ENCODE results near the gene CLEC16A.
"Not testable (repeated sequence)": the region's sequence is repeated elsewhere in the genome, so short reads cannot be mapped to it uniquely, and the experiment has no call there.

Gene CLEC16A

DNA sequence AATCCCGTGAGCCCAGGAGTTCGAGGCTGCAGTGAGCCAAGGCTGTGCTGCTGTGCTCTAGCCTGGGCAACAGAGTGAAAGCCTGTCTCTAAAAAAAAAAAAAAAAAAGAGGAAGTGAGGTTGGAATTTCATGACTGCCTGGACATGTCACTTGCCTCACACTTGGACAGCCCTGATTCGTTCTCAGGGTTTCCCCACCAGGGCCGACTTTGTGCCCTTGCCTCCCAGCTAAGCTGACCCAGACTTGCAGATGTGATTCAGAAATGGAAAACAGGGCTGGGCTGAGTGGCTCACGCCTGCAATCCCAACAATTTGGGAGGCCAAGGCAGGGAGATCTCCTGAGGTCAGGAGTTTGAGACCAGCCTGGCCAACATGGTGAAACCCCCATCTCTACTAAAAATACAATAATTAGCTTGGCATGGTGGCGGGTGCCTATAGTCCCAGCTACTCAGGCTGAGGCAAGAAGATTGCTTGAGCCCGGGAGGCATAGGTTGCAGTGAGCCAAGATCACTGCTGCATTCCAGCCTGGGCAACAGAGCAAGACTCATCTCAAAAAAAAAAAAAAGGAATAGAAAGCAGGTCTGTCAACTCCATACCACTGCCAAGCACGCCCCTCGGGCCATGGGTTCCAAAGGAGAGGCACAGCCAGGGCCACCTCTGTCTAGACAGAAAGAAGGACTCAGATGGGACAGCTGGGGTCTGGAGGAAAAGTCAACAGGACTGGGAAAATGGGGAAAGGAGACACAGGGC lies 264.7 kb downstream of the CLEC16A start:
- DNase-seq, result no peak

DNA sequence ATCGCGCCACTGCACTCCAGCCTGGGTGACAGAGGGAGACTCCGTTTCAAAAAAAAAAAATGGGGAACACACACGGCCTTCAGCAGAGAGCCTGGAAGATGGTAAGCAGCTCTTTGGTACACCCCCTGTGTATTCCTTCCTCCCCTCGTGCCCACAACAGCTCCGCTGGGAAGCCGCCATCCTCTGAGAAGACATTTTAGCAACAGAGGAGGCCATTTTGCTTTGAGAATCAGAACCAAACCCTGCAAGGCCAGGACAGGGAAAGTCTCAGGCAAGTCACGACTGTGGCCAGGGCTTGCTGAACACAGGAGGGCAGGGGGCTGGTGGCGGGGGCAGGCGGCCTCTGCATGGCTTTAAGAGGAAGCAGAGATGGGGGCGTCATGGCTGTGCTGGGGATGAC lies 265.9 kb downstream of the CLEC16A start:
- DNase-seq, result no peak

GRCh38 chr16:11211061-11211976 lies 267.0 kb downstream of the CLEC16A start:
- DNase-seq, result no peak

- no peak for DNase-seq
Observed at GRCh38 chr16:11211977-11212797, 267.8 kb downstream of the CLEC16A start.

GRCh38 chr16:11212798-11213196 lies 268.4 kb downstream of the CLEC16A start:
- no peak for DNase-seq

GRCh38 chr16:11213373-11213772 lies 269.0 kb downstream of the CLEC16A start:
- DNase-seq, result no peak

DNA sequence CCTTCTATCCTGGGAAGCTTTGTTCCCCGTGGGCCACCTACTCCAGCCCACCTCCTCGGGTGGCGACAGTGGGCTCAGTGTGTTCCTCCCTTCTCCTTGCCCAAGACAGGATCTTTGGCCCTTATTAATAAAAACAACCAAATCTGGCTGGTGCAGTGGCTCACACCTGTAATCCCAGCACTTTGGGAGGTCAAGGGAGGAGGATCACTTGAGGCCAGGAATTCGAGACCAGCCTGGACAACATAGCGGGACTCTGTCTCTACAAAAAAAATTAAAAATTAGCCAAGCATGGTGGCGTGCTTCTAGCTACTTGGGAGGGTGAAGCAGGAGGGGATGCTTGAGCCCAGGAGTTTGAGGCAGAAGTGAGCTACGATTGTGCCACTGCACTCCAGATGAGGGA lies 269.4 kb downstream of the CLEC16A start:
- DNase-seq, result no peak

- DNase-seq, result no peak
Observed at GRCh38 chr16:11215935-11216556, 271.7 kb downstream of the CLEC16A start.

GRCh38 chr16:11217651-11218603 lies 273.6 kb downstream of the CLEC16A start:
- no peak for DNase-seq

DNA sequence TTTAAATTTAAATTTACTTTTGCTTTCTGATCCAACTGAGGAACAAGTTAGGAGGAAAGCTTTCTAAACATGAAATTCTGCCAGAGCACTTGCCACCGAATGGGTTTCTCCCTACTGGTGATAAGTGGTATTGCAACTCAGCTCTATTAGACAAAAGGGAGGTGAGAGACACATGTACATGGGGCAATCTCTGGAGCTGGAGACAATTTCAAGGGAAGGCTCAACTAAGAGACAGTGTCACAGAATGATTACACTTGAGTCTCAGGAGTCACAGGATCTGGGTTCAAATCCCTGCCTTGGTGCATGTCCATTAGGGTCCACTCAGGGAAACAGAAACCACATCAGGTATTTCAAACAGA lies 274.2 kb downstream of the CLEC16A start:
- no peak for DNase-seq

DNA sequence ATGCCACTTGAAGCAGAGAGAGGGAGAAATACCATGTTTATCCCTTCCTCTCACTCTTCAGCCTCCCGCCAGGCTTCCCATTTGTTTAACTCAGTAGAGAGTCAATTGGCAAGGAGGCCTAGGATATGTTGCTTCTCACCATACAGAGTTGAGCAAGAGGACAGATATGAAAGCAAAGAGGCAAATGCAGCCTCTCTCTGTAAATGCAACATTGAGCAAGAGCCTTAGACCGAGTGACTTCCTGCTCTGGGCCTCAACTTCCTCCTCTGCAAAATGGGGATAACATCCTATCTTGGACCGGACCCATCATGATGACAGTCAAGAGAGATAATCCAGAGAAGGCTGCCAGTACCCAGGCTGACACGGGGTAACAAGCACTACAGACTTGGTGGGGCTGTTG lies 274.8 kb downstream of the CLEC16A start:
- DNase-seq, result no peak

GRCh38 chr16:11220507-11220906 lies 276.1 kb downstream of the CLEC16A start:
- DNase-seq, result not testable (repeated sequence)

GRCh38 chr16:11224096-11224893 lies 279.9 kb downstream of the CLEC16A start:
- no peak for DNase-seq

DNA sequence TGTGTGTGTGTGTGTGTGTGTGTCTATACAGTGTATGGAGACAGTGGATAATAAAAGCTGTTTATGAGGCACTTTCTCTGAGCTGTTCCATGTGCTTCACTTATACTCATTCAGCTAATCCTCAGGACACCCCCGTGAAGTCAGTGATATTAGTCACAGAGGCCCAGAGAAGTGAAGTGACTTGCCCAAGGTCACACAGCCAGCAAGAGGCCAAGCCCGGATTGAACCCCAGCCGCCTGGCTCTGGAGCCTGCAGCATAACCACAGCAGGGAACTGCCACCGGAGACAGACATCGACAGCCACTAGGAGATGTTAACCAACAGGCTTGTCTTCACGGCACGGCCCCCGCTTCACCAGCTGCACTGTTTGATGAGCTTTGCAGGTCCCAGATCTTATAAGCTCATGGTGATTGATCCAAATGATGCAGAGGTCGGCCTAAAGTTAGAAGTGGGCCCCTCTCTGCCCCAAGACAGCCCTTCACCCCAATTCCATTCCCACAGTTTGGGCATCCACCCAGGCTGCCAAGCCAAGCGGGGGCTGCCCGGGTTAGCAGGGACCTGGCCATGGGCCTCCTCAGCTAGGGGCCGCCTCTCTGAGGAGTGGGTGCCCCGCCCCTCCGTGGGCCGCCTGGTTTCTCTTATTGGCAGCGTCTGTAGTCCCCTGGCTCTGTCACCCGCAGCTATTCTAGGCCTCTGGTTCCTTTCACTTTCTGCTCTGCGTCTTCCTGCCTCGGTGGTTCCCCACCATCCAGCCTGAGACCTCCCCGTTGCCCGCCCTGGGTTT lies 280.7 kb downstream of the CLEC16A start:
- no peak for DNase-seq

DNA sequence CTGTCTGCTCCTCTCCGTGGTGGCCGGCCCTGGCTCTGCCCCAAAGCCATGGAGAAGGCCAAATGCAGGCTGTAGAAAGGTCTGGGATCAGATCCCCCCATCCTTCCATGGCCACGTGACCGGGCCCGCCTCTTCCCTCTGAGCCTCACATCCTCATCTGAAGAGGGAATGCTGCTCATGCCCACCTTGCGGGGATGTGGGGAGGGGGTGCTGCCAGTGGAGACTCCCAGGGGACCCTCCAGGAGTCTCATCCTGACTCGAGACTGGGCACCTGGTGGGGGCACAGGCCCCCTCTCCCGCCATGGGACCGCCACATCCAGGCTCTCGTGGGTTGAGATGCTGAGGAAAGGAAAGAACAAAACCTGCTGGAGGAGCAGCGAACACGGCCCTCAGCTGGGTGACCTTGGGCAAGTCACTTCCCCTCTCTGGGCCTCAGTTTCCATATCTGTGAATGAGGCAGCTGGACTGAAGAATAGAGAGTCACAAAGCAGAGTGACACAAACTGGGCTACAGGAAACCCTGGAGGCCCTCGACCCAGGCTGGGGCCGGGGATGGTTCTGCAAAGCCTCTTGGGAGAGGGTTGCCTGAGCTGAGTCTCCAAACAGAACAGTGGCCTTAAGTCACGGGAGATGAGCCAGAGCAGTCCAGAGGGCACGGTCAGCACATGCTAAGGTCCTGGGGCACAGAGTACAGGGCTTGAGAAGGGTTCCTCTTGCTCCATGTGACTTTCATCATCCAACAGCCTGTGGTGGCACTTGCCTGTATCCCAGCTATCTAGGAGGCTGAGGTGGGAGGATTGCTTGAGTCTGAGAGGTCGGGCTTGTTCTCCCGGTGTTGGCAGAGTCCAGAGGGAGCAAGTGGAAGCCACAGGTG lies 281.5 kb downstream of the CLEC16A start:
- no peak for DNase-seq

DNA sequence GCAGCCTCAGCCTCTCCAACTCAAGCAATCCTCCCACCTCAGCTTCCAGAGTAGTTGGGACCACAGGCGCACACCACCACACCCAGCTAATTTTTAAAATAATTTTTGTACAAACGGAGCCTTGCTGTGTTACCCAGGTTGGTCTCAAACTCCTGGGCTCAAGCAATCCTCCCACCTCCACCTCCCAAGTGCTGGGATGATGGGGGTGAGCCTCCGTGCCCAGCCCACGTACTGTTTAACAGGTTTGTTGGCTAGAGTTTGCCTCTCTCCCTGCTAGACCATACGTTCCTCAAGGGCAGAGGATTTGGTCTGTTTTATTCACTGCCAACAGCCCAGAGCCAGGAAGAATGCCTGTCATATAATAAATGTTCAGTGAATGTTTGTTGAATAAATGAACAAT lies 285.1 kb downstream of the CLEC16A start:
- no peak for DNase-seq

DNA sequence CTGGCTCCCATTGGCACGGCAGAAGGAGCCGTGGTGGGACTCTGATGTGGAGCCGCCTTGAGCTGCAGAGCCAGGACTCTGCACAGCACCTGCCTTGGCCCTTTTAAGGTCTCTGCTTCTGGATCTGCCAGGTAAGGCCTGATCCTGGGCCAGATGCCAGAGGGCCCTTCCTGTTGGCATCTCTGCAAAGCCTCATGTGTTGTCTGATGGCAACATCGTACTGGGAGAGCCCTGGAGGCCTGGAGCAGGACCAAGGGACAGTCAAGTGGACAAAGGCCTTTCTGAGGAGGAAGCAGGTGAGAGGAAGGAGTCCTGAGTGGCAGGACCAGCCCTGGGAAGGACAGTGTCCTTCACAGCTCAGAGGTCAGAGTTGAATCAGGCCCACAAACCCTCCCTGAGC lies 285.5 kb downstream of the CLEC16A start:
- DNase-seq, result no peak

- DNase-seq, result no peak
Observed at GRCh38 chr16:11231367-11231970, 287.1 kb downstream of the CLEC16A start.
